Skeletal muscle tissue (tissue), 1 donor: ENCODE data around the gene KCNN4. TPM values are rescaled to one million over a fixed set of nuclear protein-coding genes. Genes with fewer than 3 reads are reported as not detected.

Experiments
- total RNA-seq: library from RNA; depleted of rRNA; stranded (reverse); fragments of >200 nt; gene quantifications from one replicate; pipeline ENCODE4 v1.2.3, GENCODE V29; 2014

KCNN4 gene
- total RNA-seq, 1 donor from 2014 or later: 1.0 TPM

Other genes starting within 250 kb of the KCNN4 start
- not detected for gene ZNF575, start 247.8 kb downstream of the KCNN4 start, total RNA-seq
- 7.3 TPM for gene XRCC1, start 205.4 kb downstream of the KCNN4 start, total RNA-seq
- 6.8 TPM for gene PINLYP, start 205.2 kb downstream of the KCNN4 start, total RNA-seq
- gene IRGQ, start 184.8 kb downstream of the KCNN4 start, total RNA-seq: 24.5 TPM
- 6.8 TPM for gene ZNF576, start 184.4 kb downstream of the KCNN4 start, total RNA-seq
- not detected for gene SRRM5, start 168.9 kb downstream of the KCNN4 start, total RNA-seq
- gene ZNF428, start 161.3 kb downstream of the KCNN4 start, total RNA-seq: 44.9 TPM
- 7.8 TPM for gene CADM4, start 141.1 kb downstream of the KCNN4 start, total RNA-seq
- 2.1 TPM for gene PLAUR, start 110.8 kb downstream of the KCNN4 start, total RNA-seq
- not detected for gene IRGC, start 64.9 kb downstream of the KCNN4 start, total RNA-seq
- 6.3 TPM for gene SMG9, start 26.0 kb downstream of the KCNN4 start, total RNA-seq
- not detected for gene LYPD5, start 21.5 kb upstream of the KCNN4 start, total RNA-seq
- 21.4 TPM for gene ZNF283, start 46.3 kb upstream of the KCNN4 start, total RNA-seq
- 1.6 TPM for gene ZNF404, start 103.0 kb upstream of the KCNN4 start, total RNA-seq
- gene ZNF45, start 154.3 kb upstream of the KCNN4 start, total RNA-seq: 13.0 TPM
- gene ZNF221, start 170.3 kb upstream of the KCNN4 start, total RNA-seq: 6.3 TPM
- gene ZNF155, start 203.2 kb upstream of the KCNN4 start, total RNA-seq: 13.0 TPM
- 4.2 TPM for gene ZNF230, start 222.0 kb upstream of the KCNN4 start, total RNA-seq
- 5.7 TPM for gene ZNF222, start 244.4 kb upstream of the KCNN4 start, total RNA-seq